CD4-positive, CD25-positive, alpha-beta regulatory T cell (primary cell): ENCODE results near the gene XYLT2. TPM values are rescaled to one million over a fixed set of nuclear protein-coding genes. Genes with fewer than 3 reads are reported as not detected.
"Not testable (repeated sequence)": the region's sequence is repeated elsewhere in the genome, so short reads cannot be mapped to it uniquely, and the experiment has no call there.

Experiments used
- ATAC-seq, 2 donors: fragments of 150-1000 bp; cut with Tn5 transposase; one replicate each; pipeline ENCODE4 v1.10.0; 2021; ENCODE audit warnings: low read depth in 2 of 2, moderate number of reproducible peaks in 2 of 2, moderate library complexity in 1 of 2
- DNase-seq, 3 donors: peaks; one replicate each; pipeline versions ENCODE4 v3.0.0 to v3.0.0-alpha.2; 2012 to 2022; ENCODE audit warnings: mixed read lengths in 1 of 3
- H3K27ac ChIP-seq: one replicate; pipeline ENCODE4 v1.7.0; 2013; ENCODE audit warnings: mild to moderate bottlenecking, low read length; ENCODE audit not compliant: insufficient read depth, poor library complexity, severe bottlenecking
- H3K27me3 ChIP-seq: one replicate; pipeline ENCODE4 v1.7.0; 2013; ENCODE audit warnings: low read length; ENCODE audit not compliant: control insufficient read depth, insufficient read depth
- H3K36me3 ChIP-seq: one replicate; pipeline ENCODE4 v1.7.0; 2013; ENCODE audit warnings: mild to moderate bottlenecking, low read length, moderate library complexity; ENCODE audit not compliant: control insufficient read depth, insufficient read depth
- H3K4me1 ChIP-seq: 2 replicates; pipeline ENCODE4 v1.7.0; 2013; ENCODE audit warnings: mild to moderate bottlenecking, low read length; ENCODE audit not compliant: insufficient read depth, control insufficient read depth, poor library complexity, severe bottlenecking
- H3K4me3 ChIP-seq: one replicate; pipeline ENCODE4 v1.7.0; 2013; ENCODE audit warnings: low read depth, mild to moderate bottlenecking, low read length, moderate library complexity
- H3K9me3 ChIP-seq, 2 experiments: 1 replicate in 1 of 2; 2 replicates in 1 of 2; pipeline ENCODE4 v1.7.0; 2013; ENCODE audit warnings: low read length in 2 of 2, mild to moderate bottlenecking in 1 of 2, moderate library complexity in 1 of 2; ENCODE audit not compliant: control insufficient read depth in 2 of 2
- H3K27ac Mint-ChIP-seq, 3 donors: one replicate each; pipeline ENCODE4 v1.8.0; 2020 to 2022; ENCODE audit warnings: mild to moderate bottlenecking in 3 of 3, mixed read lengths in 3 of 3, moderate library complexity in 2 of 3
- H3K27me3 Mint-ChIP-seq: one replicate; pipeline ENCODE4 v1.8.0; 2022; ENCODE audit warnings: mild to moderate bottlenecking, mixed read lengths
- H3K36me3 Mint-ChIP-seq: one replicate; pipeline ENCODE4 v1.8.0; 2020; ENCODE audit warnings: mixed read lengths
- H3K4me1 Mint-ChIP-seq, 4 donors: one replicate each; pipeline ENCODE4 v1.8.0; 2020 to 2022; ENCODE audit warnings: mixed read lengths in 4 of 4, mild to moderate bottlenecking in 1 of 4
- H3K4me3 Mint-ChIP-seq, 4 donors: one replicate each; pipeline ENCODE4 v1.8.0; 2020 to 2022; ENCODE audit warnings: mild to moderate bottlenecking in 4 of 4, mixed read lengths in 4 of 4, moderate library complexity in 3 of 4
- H3K9me3 Mint-ChIP-seq, 7 donors: one replicate each; pipeline ENCODE4 v1.8.0; 2020 to 2022; ENCODE audit warnings: mixed read lengths in 7 of 7, mild to moderate bottlenecking in 3 of 7, moderate library complexity in 2 of 7
- polyA plus RNA-seq, 4 donors: library from polyadenylated mRNA; unstranded; fragments of 300-500 nt; fragmentation: Illumina TruSeq; gene quantifications; one replicate each; pipeline ENCODE4 v1.2.3, GENCODE V29; 2021
- total RNA-seq: library from RNA; stranded (reverse); gene quantifications from one replicate; pipeline ENCODE4 v1.2.3, GENCODE V29; 2022

The XYLT2 gene
- total and polyA plus RNA-seq, 5 donors from 2014 or later: 6.2 to 15.9 (median 12.9) TPM

- Mint-ChIP-seq H3K4me3 (no peak overlapping the region), H3K27me3 (peaks cover 16% of the 10 kb centered on the region)
- H3K27me3 ChIP-seq: peaks cover 2% of the 10 kb centered on the region
These were observed 13.7 kb upstream of the XYLT2 start for GRCh38 chr17:50332196-50332595.

GRCh38 chr17:50333291-50334057 lies 12.5 kb upstream of the XYLT2 start:
- H3K9me3 Mint-ChIP-seq, H3K9me3 ChIP-seq, DNase-seq, H3K4me1 Mint-ChIP-seq, H3K4me3 ChIP-seq, H3K27ac Mint-ChIP-seq, H3K27me3 ChIP-seq, H3K36me3 ChIP-seq, H3K4me1 ChIP-seq, H3K4me3 Mint-ChIP-seq, H3K27ac ChIP-seq, H3K36me3 Mint-ChIP-seq, ATAC-seq: not testable (repeated sequence)
- peaks cover 16% of the 10 kb centered on the region for H3K27me3 Mint-ChIP-seq

More at GRCh38 chr17:50332196-50332595, 13.7 kb upstream of the XYLT2 start:
- Mint-ChIP-seq H3K4me1 (peaks cover 0 to 4% (median 0%) of the 10 kb centered on the region in 4 donors), H3K27ac (peak overlapping the region in 1 of 3 donors; percentile 14), H3K9me3 (peaks cover 0 to 3% (median 0%) of the 10 kb centered on the region in 7 donors), H3K36me3 (no peaks in the 10 kb centered on the region)
- no peaks in the 10 kb centered on the region for H3K9me3 ChIP-seq
- H3K36me3 ChIP-seq: no peaks in the 10 kb centered on the region
- H3K4me1 ChIP-seq: no peaks in the 10 kb centered on the region
- no peak for ATAC-seq
- H3K27ac ChIP-seq: no peak overlapping the region
- no peak overlapping the region for H3K4me3 ChIP-seq
- DNase-seq: no peak

- Mint-ChIP-seq H3K27ac (no peak overlapping the region), H3K4me1 (peaks cover 0 to 4% (median 0%) of the 10 kb centered on the region in 4 donors), H3K36me3 (no peaks in the 10 kb centered on the region), H3K4me3 (no peak overlapping the region), H3K9me3 (peaks cover 0 to 17% (median 5%) of the 10 kb centered on the region in 7 donors), H3K27me3 (peaks cover 25% of the 10 kb centered on the region)
- H3K27me3 ChIP-seq: peaks cover 6% of the 10 kb centered on the region
- H3K36me3 ChIP-seq: no peaks in the 10 kb centered on the region
- no peak for ATAC-seq
- no peak overlapping the region for H3K4me3 ChIP-seq
- no peaks in the 10 kb centered on the region for H3K4me1 ChIP-seq
- H3K9me3 ChIP-seq: no peaks in the 10 kb centered on the region
- DNase-seq: no peak
- H3K27ac ChIP-seq: no peak overlapping the region
These were observed 8.0 kb upstream of the XYLT2 start for GRCh38 chr17:50337956-50338355.

GRCh38 chr17:50338645-50339044 lies 7.3 kb upstream of the XYLT2 start:
- no peaks in the 10 kb centered on the region for H3K9me3 ChIP-seq
- ATAC-seq (no peak), DNase-seq (no peak)
- H3K4me1 ChIP-seq: no peaks in the 10 kb centered on the region
- H3K27me3 ChIP-seq: peaks cover 6% of the 10 kb centered on the region
- H3K4me3 Mint-ChIP-seq: no peak overlapping the region
- peaks cover 20% of the 10 kb centered on the region for H3K27me3 Mint-ChIP-seq
- H3K4me3 ChIP-seq: no peak overlapping the region
- H3K36me3 ChIP-seq: no peaks in the 10 kb centered on the region
- H3K4me1 Mint-ChIP-seq: peaks cover 0 to 2% (median 0%) of the 10 kb centered on the region in 4 donors
- H3K27ac Mint-ChIP-seq: no peak overlapping the region
- no peak overlapping the region for H3K27ac ChIP-seq
- H3K36me3 Mint-ChIP-seq: no peaks in the 10 kb centered on the region
- H3K9me3 Mint-ChIP-seq: peaks cover 0 to 17% (median 5%) of the 10 kb centered on the region in 7 donors

- Mint-ChIP-seq H3K27me3 (peaks cover 19% of the 10 kb centered on the region), H3K36me3 (no peaks in the 10 kb centered on the region), H3K4me1 (no peaks in the 10 kb centered on the region), H3K4me3 (no peak overlapping the region), H3K27ac (no peak overlapping the region), H3K9me3 (peaks cover 0 to 17% (median 5%) of the 10 kb centered on the region in 7 donors)
- H3K36me3 ChIP-seq: no peaks in the 10 kb centered on the region
- H3K27ac ChIP-seq: no peak overlapping the region
- ATAC-seq (no peak), DNase-seq (no peak)
- peaks cover 6% of the 10 kb centered on the region for H3K27me3 ChIP-seq
- no peak overlapping the region for H3K4me3 ChIP-seq
- H3K9me3 ChIP-seq: no peaks in the 10 kb centered on the region
- H3K4me1 ChIP-seq: no peaks in the 10 kb centered on the region
These were observed 6.5 kb upstream of the XYLT2 start for GRCh38 chr17:50339381-50339780.

- Mint-ChIP-seq H3K27ac (peak overlapping the region; percentile 47 to 86 (median 64)), H3K9me3 (peaks cover 0 to 2% (median 0%) of the 10 kb centered on the region in 7 donors), H3K4me1 (peaks cover 0 to 38% (median 13%) of the 10 kb centered on the region in 4 donors), H3K27me3 (peaks cover 12% of the 10 kb centered on the region), H3K36me3 (no peaks in the 10 kb centered on the region), H3K4me3 (peak overlapping the region; percentile 81 to 92 (median 88))
- peaks cover 26% of the 10 kb centered on the region for H3K4me1 ChIP-seq
- H3K36me3 ChIP-seq: no peaks in the 10 kb centered on the region
- no peak overlapping the region for H3K27ac ChIP-seq
- ATAC-seq (no peak), DNase-seq (no peak)
- H3K9me3 ChIP-seq: no peaks in the 10 kb centered on the region
- peak overlapping the region; percentile 59 for H3K4me3 ChIP-seq
- peaks cover 3% of the 10 kb centered on the region for H3K27me3 ChIP-seq
These were observed 1.1 kb upstream of the XYLT2 start for GRCh38 chr17:50344731-50345365.

- DNase-seq (peak in 2 of 3 donors; percentile 38 to 73), ATAC-seq (peak; percentile 69 to 70)
- H3K9me3 ChIP-seq: no peaks in the 10 kb centered on the region
- H3K4me1 Mint-ChIP-seq: peaks cover under 1 to 47% (median 20%) of the 10 kb centered on the region in 4 donors
- H3K27ac Mint-ChIP-seq: peak overlapping the region; percentile 77 to 95 (median 94)
- peak overlapping the region; percentile 51 for H3K27ac ChIP-seq
- H3K9me3 Mint-ChIP-seq: peaks cover 0 to 2% (median 0%) of the 10 kb centered on the region in 7 donors
- peaks cover 26% of the 10 kb centered on the region for H3K4me1 ChIP-seq
- H3K27me3 ChIP-seq: no peaks in the 10 kb centered on the region
- H3K4me3 ChIP-seq: peak overlapping the region; percentile 71
- peaks cover 5% of the 10 kb centered on the region for H3K36me3 Mint-ChIP-seq
- no peaks in the 10 kb centered on the region for H3K27me3 Mint-ChIP-seq
- H3K4me3 Mint-ChIP-seq: peak overlapping the region; percentile 85 to 92 (median 92)
- no peaks in the 10 kb centered on the region for H3K36me3 ChIP-seq
These were observed 589 bp downstream of the XYLT2 start for GRCh38 chr17:50346313-50347116.
